OCI-LY1 (cell line): Measurements from ENCODE around the gene TADA3.

Source experiments
- H2AFZ ChIP-seq: fragments of 200-600 bp; sonication (generic), shearing (Covaris generic); 2 replicates; pipeline ENCODE4 v1.6.0; 2014; ENCODE audit warnings: antibody characterized with exemption, mild to moderate bottlenecking, low read length
- H3F3A ChIP-seq: fragments of 200-600 bp; sonication (generic), shearing (Covaris generic); 2 replicates; pipeline ENCODE4 v1.6.0; 2014; ENCODE audit warnings: mild to moderate bottlenecking, antibody characterized with exemption, low read length, moderate library complexity; ENCODE audit not compliant: insufficient read depth
- H3K27ac ChIP-seq: fragments of 200-600 bp; sonication (generic); 2 replicates; pipeline ENCODE4 v1.5.1; 2014; ENCODE audit warnings: low read length, mixed run types, mild to moderate bottlenecking, low read depth; ENCODE audit not compliant: poor library complexity, severe bottlenecking
- H3K27me3 ChIP-seq: fragments of 200-600 bp; sonication (generic); 2 replicates; pipeline ENCODE4 v1.6.0; 2014; ENCODE audit warnings: antibody characterized with exemption, mild to moderate bottlenecking, low read length, moderate library complexity; ENCODE audit not compliant: insufficient read depth
- H3K36me3 ChIP-seq: fragments of 200-600 bp; sonication (generic); 2 replicates; pipeline ENCODE4 v1.6.1; 2014; ENCODE audit warnings: mild to moderate bottlenecking, antibody characterized with exemption, low read length, moderate library complexity, mixed read lengths; ENCODE audit not compliant: insufficient read depth
- H3K4me1 ChIP-seq: fragments of 200-600 bp; sonication (generic); 2 replicates; pipeline ENCODE4 v1.5.1; 2014; ENCODE audit warnings: mild to moderate bottlenecking, low read length, moderate library complexity; ENCODE audit not compliant: insufficient read depth, severe bottlenecking
- H3K4me2 ChIP-seq: fragments of 200-600 bp; sonication (generic), shearing (Covaris generic); 2 replicates; pipeline ENCODE4 v1.6.1; 2014; ENCODE audit warnings: low read length
- H3K4me3 ChIP-seq: fragments of 200-600 bp; sonication (generic); 2 replicates; pipeline ENCODE4 v1.5.1; 2014; ENCODE audit warnings: low read length, low read depth, mild to moderate bottlenecking, mixed read lengths; ENCODE audit not compliant: poor library complexity, severe bottlenecking
- H3K79me2 ChIP-seq: fragments of 200-600 bp; shearing (Covaris generic); 2 replicates; pipeline ENCODE4 v1.6.1; 2016; ENCODE audit warnings: mixed run types, low read length, mixed read lengths; ENCODE audit not compliant: insufficient read depth
- H3K9ac ChIP-seq: fragments of 200-600 bp; sonication (generic), shearing (Covaris generic); 2 replicates; pipeline ENCODE4 v1.6.1; 2014; ENCODE audit warnings: mild to moderate bottlenecking, low read length, mixed read lengths
- H3K9me2 ChIP-seq: fragments of 200-600 bp; sonication (generic), shearing (Covaris generic); 2 replicates; pipeline ENCODE4 v1.6.1; 2014; ENCODE audit warnings: low read depth, mild to moderate bottlenecking, low read length, mixed read lengths
- H3K9me3 ChIP-seq: fragments of 200-600 bp; shearing (Covaris generic); 2 replicates; pipeline ENCODE4 v1.6.1; 2014; ENCODE audit warnings: low read length, mixed read lengths
- H4K20me1 ChIP-seq: fragments of 200-600 bp; sonication (generic), shearing (Covaris generic); 2 replicates; pipeline ENCODE4 v1.6.0; 2016; ENCODE audit warnings: mild to moderate bottlenecking, low read length; ENCODE audit not compliant: insufficient read depth
- EZH2 ChIP-seq: fragments of 200-600 bp; sonication (generic), shearing (Covaris generic); IDR thresholded peaks from 2 replicates; pipeline ENCODE4 v1.8.0; 2017; ENCODE audit warnings: borderline replicate concordance, mixed run types, mild to moderate bottlenecking, antibody characterized with exemption, low read length, moderate library complexity, mixed read lengths
- TF ChIP-seq, protein P1 (sequence below): fragments of 200-600 bp; sonication (generic), shearing (Covaris generic); IDR thresholded peaks from 2 replicates; pipeline ENCODE4 v1.5.1; 2017; ENCODE audit warnings: mild to moderate bottlenecking, antibody characterized with exemption, low read length, moderate library complexity, mixed read lengths

Gene TADA3

DNA sequence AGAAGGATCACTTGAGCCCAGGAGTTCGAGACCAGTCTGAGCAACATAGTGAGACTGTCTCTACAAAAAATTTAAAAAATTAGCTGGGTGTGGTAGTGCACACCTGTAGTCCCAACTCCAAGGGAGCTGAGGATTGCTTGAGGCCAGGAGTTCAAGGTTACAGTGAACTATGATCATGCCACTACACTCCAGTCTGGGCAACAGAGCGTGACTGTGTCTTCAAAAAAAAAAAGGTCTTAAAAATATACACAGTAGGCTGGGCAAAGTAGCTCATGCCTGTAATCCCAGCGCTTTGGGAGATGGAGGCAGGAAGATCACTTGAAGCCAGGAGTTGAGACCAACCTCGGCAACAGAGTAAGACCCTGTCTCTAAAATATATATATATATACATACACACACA is 11.4 kb downstream of the TADA3 start:
- no peaks in the 10 kb centered on the region for H3F3A ChIP-seq
- peaks cover 34% of the 10 kb centered on the region for H3K4me1 ChIP-seq
- H3K27ac ChIP-seq, result peak overlapping the region; percentile 88
- TF ChIP-seq, protein P1, sequence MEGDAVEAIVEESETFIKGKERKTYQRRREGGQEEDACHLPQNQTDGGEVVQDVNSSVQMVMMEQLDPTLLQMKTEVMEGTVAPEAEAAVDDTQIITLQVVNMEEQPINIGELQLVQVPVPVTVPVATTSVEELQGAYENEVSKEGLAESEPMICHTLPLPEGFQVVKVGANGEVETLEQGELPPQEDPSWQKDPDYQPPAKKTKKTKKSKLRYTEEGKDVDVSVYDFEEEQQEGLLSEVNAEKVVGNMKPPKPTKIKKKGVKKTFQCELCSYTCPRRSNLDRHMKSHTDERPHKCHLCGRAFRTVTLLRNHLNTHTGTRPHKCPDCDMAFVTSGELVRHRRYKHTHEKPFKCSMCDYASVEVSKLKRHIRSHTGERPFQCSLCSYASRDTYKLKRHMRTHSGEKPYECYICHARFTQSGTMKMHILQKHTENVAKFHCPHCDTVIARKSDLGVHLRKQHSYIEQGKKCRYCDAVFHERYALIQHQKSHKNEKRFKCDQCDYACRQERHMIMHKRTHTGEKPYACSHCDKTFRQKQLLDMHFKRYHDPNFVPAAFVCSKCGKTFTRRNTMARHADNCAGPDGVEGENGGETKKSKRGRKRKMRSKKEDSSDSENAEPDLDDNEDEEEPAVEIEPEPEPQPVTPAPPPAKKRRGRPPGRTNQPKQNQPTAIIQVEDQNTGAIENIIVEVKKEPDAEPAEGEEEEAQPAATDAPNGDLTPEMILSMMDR, result no peak
- TF ChIP-seq EZH2, result no peak
- no peak overlapping the region for H2AFZ ChIP-seq
- H4K20me1 ChIP-seq, result no peaks in the 10 kb centered on the region
- H3K9me3 ChIP-seq, result no peaks in the 10 kb centered on the region
- no peaks in the 10 kb centered on the region for H3K27me3 ChIP-seq
- no peak overlapping the region for H3K4me3 ChIP-seq
- no peaks in the 10 kb centered on the region for H3K9me2 ChIP-seq
- H3K4me2 ChIP-seq, result peak overlapping the region; percentile 23; the same call in 1 of the 2 replicates
- H3K36me3 ChIP-seq, result peaks cover 32% of the 10 kb centered on the region; the same call in 1 of the 2 replicates
- H3K9ac ChIP-seq, result no peak overlapping the region; the same call in 1 of the 2 replicates
- no peaks in the 10 kb centered on the region for H3K79me2 ChIP-seq

DNA sequence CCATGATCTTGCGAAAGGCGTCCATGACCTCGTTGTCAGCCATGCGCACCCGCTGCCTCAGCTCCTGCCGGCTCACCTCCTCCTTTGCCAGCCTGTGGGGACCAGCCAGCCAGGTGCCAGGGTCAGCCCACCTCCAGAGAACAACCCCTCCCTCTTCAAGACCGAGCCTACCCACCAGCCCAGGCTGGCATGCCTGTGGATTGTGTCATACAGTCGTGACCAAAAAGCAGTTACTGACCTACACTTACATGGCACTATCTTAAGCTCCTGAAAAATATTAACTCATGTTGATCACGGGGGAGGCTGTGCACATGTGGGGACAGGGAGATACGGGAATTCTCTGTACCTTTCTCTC is 11.8 kb downstream of the TADA3 start:
- Histone ChIP-seq H3K36me3 (peaks cover 29% of the 10 kb centered on the region; the same call in 1 of the 2 replicates), H3F3A (no peaks in the 10 kb centered on the region), H3K4me3 (peak overlapping the region; percentile 1), H3K4me1 (peaks cover 34% of the 10 kb centered on the region), H3K9ac (peak overlapping the region; percentile 43; the same call in 1 of the 2 replicates), H3K27me3 (no peaks in the 10 kb centered on the region), H3K9me3 (no peaks in the 10 kb centered on the region), H2AFZ (no peak overlapping the region), H3K79me2 (no peaks in the 10 kb centered on the region), H3K27ac (peak overlapping the region; percentile 88), H3K9me2 (no peaks in the 10 kb centered on the region), H3K4me2 (peak overlapping the region; percentile 23), H4K20me1 (no peaks in the 10 kb centered on the region)
- TF ChIP-seq, protein P1, result no peak
- no peak for TF ChIP-seq EZH2

DNA sequence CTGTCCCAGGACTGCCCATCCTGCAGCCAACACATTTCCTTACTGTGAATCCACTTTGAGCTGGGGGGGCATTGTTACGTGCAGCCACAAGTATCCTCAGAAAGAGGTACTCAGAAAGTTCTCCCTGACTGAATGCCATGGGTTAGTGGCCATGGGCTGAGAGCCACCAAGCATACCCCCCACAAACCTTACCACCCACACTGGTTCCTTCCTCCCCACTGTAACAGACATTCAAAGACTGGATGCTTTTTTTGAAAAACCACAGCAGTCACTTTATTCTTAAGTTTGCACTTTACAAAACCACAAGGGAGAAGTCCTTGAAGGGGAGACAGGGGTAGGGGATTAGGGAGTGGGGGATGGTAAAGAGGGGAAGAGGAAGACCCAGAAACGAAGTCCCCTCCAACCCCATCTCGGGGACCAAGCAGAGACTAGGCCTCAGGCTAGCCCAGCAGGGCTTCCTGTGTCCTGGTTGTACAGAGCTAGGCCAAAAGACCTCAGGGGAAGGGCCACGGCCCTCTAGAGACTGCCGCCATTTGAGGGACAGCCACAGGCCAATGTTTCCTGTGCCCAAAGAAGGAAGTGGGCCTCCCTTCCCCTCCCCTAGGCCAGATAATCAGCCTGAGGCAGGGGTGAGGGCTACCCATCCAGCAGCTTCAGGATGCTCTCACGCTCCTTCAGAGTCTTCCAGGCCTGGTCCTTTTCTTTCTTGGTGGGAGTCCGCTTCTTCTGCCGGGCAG is 12.4 kb downstream of the TADA3 start:
- H2AFZ ChIP-seq, result no peak overlapping the region
- H3K9me2 ChIP-seq, result no peaks in the 10 kb centered on the region
- no peaks in the 10 kb centered on the region for H3K79me2 ChIP-seq
- H3K27me3 ChIP-seq, result no peaks in the 10 kb centered on the region
- H4K20me1 ChIP-seq, result no peaks in the 10 kb centered on the region
- H3K36me3 ChIP-seq, result peaks cover 23% of the 10 kb centered on the region; the same call in 1 of the 2 replicates
- H3K4me2 ChIP-seq, result peak overlapping the region; percentile 23
- H3F3A ChIP-seq, result no peaks in the 10 kb centered on the region
- TF ChIP-seq, protein P1, result no peak
- no peak for TF ChIP-seq EZH2
- peak overlapping the region; percentile 43; the same call in 1 of the 2 replicates for H3K9ac ChIP-seq
- H3K27ac ChIP-seq, result peak overlapping the region; percentile 88
- H3K9me3 ChIP-seq, result no peaks in the 10 kb centered on the region
- peaks cover 34% of the 10 kb centered on the region for H3K4me1 ChIP-seq
- peak overlapping the region; percentile 1 for H3K4me3 ChIP-seq
